PC-3 (cell line): ENCODE results near the gene RPS6KA3. TPM values are rescaled to one million over a fixed set of nuclear protein-coding genes. Genes with fewer than 3 reads are reported as not detected.

Experiments
- ATAC-seq: fragments of 200-7000 bp; cut with Tn5 transposase; 2 replicates; pipeline ENCODE4 v1.9.1; 2020; ENCODE audit warnings: mild to moderate bottlenecking, moderate library complexity
- BruUV-seq: library from RNA; stranded (reverse); fragments of 400-500 nt; replicated peaks from 2 replicates; lab custom pipeline; 2021; lab: Mats Ljungman, UMichigan
- CTCF ChIA-PET: fragments of 300-600 bp; sonication (Branson Sonifier 250); formaldehyde crosslinking; loops from one replicate; lab custom pipeline; 2022; ENCODE audit warnings: antibody characterized with exemption; lab: Charles Lee
- POLR2A ChIA-PET: fragments of 300-600 bp; sonication (Branson Sonifier 250); formaldehyde crosslinking; loops from one replicate; lab custom pipeline; 2022; ENCODE audit warnings: antibody characterized with exemption; ENCODE audit not compliant: unreplicated experiment; lab: Charles Lee
- DNase-seq: peaks from one replicate; pipeline ENCODE4 v3.0.0-alpha.2; 2015
- H2AFZ ChIP-seq: fragments of 300-600 bp; sonication (generic); 2 replicates; pipeline ENCODE4 v1.6.0; 2016; ENCODE audit warnings: antibody characterized with exemption, low read length
- H3F3A ChIP-seq: fragments of 300-600 bp; sonication (generic); one replicate; pipeline ENCODE4 v1.6.0; 2017; ENCODE audit warnings: antibody characterized with exemption, low read length, control low read depth, mild to moderate bottlenecking; ENCODE audit not compliant: unreplicated experiment
- H3K27ac ChIP-seq: fragments of 300-600 bp; sonication (generic); 2 replicates; pipeline ENCODE4 v1.5.1; 2016; ENCODE audit warnings: mild to moderate bottlenecking, low read length
- H3K27me3 ChIP-seq: fragments of 300-600 bp; sonication (generic); 2 replicates; pipeline ENCODE4 v1.6.1; 2016; ENCODE audit warnings: low read length, mixed read lengths
- H3K36me3 ChIP-seq: fragments of 300-600 bp; sonication (generic); 2 replicates; pipeline ENCODE4 v1.6.1; 2016; ENCODE audit warnings: low read depth, mixed run types, low read length, mixed read lengths
- H3K4me1 ChIP-seq: fragments of 300-600 bp; sonication (generic); 2 replicates; pipeline ENCODE4 v1.5.1; 2016; ENCODE audit warnings: low read length; ENCODE audit not compliant: insufficient read depth
- H3K4me2 ChIP-seq: fragments of 300-600 bp; sonication (generic); 2 replicates; pipeline ENCODE4 v1.6.0; 2016; ENCODE audit warnings: low read length
- H3K4me3 ChIP-seq: fragments of 300-600 bp; sonication (generic); 2 replicates; pipeline ENCODE4 v1.5.1; 2016; ENCODE audit warnings: mild to moderate bottlenecking, low read length, mixed read lengths
- H3K79me2 ChIP-seq: fragments of 300-600 bp; sonication (generic); 2 replicates; pipeline ENCODE4 v1.6.1; 2017; ENCODE audit warnings: low read length, mixed read lengths
- H3K9ac ChIP-seq: fragments of 300-600 bp; sonication (generic); 2 replicates; pipeline ENCODE4 v1.6.0; 2016; ENCODE audit warnings: mild to moderate bottlenecking, low read length
- H3K9me2 ChIP-seq: fragments of 300-600 bp; sonication (generic); replicated peaks from 2 replicates; pipeline ENCODE4 v1.6.1; 2016; ENCODE audit warnings: mixed run types, low read length, mixed read lengths
- H3K9me3 ChIP-seq: fragments of 300-600 bp; sonication (generic); 2 replicates; pipeline ENCODE4 v1.6.1; 2016; ENCODE audit warnings: low read length, mixed read lengths
- H4K20me1 ChIP-seq: fragments of 300-600 bp; sonication (generic); 2 replicates; pipeline ENCODE4 v1.6.1; 2016; ENCODE audit warnings: low read length, mixed read lengths
- EZH2 ChIP-seq: fragments of 300-600 bp; sonication (generic); IDR thresholded peaks from one replicate; pipeline ENCODE4 v1.6.1; 2017; ENCODE audit warnings: antibody characterized with exemption, mild to moderate bottlenecking, low read length; ENCODE audit not compliant: unreplicated experiment
- EZH2phosphoT487 ChIP-seq: fragments of 300-600 bp; sonication (generic); IDR thresholded peaks from 2 replicates; pipeline ENCODE4 v1.6.1; 2018; ENCODE audit warnings: mild to moderate bottlenecking, antibody characterized with exemption, low read length, borderline replicate concordance
- intact Hi-C: fragments of 100-400 bp; cut with micrococcal nuclease; formaldehyde crosslinking; loops from 2 replicates; pipeline ENCODE4 v1.9.0; 2023
- total RNA-seq: library from RNA; depleted of rRNA; stranded (reverse); fragments of >200 nt; gene quantifications from 2 replicates; pipeline ENCODE4 v1.2.3, GENCODE V29; 2014
- TF ChIP-seq, protein P1 (sequence below): fragments of 300-600 bp; sonication (generic); conservative IDR thresholded peaks from 2 replicates; pipeline ENCODE4 v1.5.1; 2017; ENCODE audit warnings: antibody characterized with exemption, low read depth, mild to moderate bottlenecking, low read length

The RPS6KA3 gene
- total RNA-seq, 1 experiment from 2014 or later: 22.8 TPM

DNA sequence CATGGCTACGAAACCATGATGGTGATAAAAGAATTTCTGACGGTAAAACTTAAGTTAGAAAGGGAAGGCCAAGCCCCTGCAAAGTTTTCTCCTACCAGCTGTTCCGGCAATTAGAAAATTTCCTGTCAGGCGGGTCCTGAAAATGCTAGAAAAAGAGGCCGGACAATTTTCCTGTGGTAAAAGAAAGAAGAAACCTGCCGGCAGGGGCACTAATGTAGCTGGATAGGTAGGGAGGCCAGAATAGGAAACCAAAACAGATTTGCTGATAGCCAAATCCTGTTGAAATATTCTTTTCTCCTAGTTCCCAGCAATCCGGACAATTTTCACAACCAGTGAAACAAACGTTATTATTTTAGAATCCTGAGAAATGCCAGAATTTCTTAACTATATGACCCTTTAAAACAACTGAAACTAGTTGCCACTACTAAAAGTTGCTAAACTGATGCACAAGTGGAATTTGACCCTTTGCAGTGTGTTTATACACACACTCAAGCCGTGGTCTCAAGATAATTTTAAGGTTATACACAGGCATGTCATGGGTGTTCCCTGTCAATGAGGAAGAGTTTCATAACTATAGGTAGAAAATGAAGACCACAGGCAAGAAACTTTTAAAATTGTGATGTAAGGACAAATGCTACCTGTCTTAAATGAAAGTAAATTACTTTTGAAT lies 47.7 kb downstream of the RPS6KA3 start:
- H3F3A ChIP-seq: no peaks in the 10 kb centered on the region
- no peak overlapping the region for H3K4me3 ChIP-seq
- intact Hi-C loops: no loop called here
- H3K27ac ChIP-seq: no peak overlapping the region
- no peak for ATAC-seq
- POLR2A ChIA-PET: no interaction called here
- no peaks in the 10 kb centered on the region for H3K36me3 ChIP-seq
- H3K4me2 ChIP-seq: no peak overlapping the region
- H3K9me3 ChIP-seq: no peaks in the 10 kb centered on the region
- H4K20me1 ChIP-seq: no peaks in the 10 kb centered on the region
- BruUV-seq: no TSS peak
- H3K9me2 ChIP-seq: no peaks in the 10 kb centered on the region
- DNase-seq: no peak
- CTCF ChIA-PET: no interaction called here
- no peaks in the 10 kb centered on the region for H3K27me3 ChIP-seq
- H3K79me2 ChIP-seq: peaks cover 17% of the 10 kb centered on the region
- peaks cover 32% of the 10 kb centered on the region for H3K4me1 ChIP-seq
- H2AFZ ChIP-seq: no peak overlapping the region
- no peak for TF ChIP-seq EZH2phosphoT487
- TF ChIP-seq EZH2: no peak
- TF ChIP-seq, protein P1, sequence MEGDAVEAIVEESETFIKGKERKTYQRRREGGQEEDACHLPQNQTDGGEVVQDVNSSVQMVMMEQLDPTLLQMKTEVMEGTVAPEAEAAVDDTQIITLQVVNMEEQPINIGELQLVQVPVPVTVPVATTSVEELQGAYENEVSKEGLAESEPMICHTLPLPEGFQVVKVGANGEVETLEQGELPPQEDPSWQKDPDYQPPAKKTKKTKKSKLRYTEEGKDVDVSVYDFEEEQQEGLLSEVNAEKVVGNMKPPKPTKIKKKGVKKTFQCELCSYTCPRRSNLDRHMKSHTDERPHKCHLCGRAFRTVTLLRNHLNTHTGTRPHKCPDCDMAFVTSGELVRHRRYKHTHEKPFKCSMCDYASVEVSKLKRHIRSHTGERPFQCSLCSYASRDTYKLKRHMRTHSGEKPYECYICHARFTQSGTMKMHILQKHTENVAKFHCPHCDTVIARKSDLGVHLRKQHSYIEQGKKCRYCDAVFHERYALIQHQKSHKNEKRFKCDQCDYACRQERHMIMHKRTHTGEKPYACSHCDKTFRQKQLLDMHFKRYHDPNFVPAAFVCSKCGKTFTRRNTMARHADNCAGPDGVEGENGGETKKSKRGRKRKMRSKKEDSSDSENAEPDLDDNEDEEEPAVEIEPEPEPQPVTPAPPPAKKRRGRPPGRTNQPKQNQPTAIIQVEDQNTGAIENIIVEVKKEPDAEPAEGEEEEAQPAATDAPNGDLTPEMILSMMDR: no peak
- H3K9ac ChIP-seq: no peak overlapping the region

DNA sequence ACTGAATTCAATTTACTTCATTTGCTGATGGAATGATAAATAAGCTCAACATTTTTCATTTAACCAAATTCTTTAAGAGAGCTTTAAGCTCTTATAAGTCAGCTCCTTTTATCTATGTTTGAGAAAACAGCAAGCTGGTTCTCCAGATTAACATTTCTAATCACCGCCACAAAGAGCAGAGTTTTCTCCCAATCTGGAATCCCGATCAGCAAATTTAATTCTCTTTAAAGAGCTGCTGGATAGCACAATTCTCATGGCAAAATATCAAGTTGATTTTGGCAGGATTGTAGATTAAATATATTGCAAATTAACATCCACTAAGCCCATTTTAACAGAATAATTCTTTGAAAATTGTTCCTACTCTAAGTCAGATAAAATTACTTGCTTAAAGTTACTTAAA lies 48.8 kb downstream of the RPS6KA3 start:
- POLR2A ChIA-PET: interaction anchor here (0.6 kb wide), 1 partner anchor 254 kb away, joined by 5 read pairs; no protein-coding TSS in a partner anchor
- no peak for ATAC-seq
- Histone ChIP-seq H3K79me2 (peaks cover 17% of the 10 kb centered on the region), H3K4me1 (peaks cover 32% of the 10 kb centered on the region), H3K4me2 (peak overlapping the region; percentile 65; the same call in 1 of the 2 replicates), H3K4me3 (no peak overlapping the region), H3K36me3 (no peaks in the 10 kb centered on the region), H3K9me3 (no peaks in the 10 kb centered on the region), H4K20me1 (no peaks in the 10 kb centered on the region), H3K27me3 (no peaks in the 10 kb centered on the region), H3K27ac (peak overlapping the region; percentile 14), H3F3A (no peaks in the 10 kb centered on the region), H3K9me2 (no peaks in the 10 kb centered on the region), H3K9ac (no peak overlapping the region), H2AFZ (no peak overlapping the region)
- no peak for TF ChIP-seq EZH2phosphoT487
- TF ChIP-seq, protein P1: no peak
- no peak for TF ChIP-seq EZH2
- DNase-seq: no peak
- BruUV-seq: no TSS peak
- CTCF ChIA-PET: no interaction called here
- intact Hi-C loops: no loop called here

DNA sequence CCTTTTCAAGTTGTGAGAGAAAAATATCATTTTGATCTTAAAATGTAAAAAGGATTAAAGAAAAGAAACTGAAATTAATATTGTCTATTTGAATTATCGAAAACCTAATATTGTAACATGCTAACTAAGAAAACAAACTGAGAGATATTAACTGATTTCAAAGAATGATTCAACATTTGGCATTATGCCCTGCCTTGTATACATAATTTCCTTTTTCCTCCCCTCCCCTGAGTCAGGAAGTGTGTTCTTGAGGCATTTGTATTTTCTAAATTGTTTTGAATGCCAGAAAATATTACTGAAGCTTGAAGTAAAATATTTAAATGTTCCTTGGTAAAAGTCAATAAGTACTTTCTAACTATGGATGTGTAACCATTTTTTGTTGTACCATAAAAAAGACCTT lies 49.4 kb downstream of the RPS6KA3 start:
- Histone ChIP-seq H3K79me2 (peaks cover 17% of the 10 kb centered on the region), H3K9me3 (no peaks in the 10 kb centered on the region), H3K36me3 (no peaks in the 10 kb centered on the region), H3K4me2 (peak overlapping the region; percentile 65), H3K9ac (no peak overlapping the region), H3K27ac (peak overlapping the region; percentile 14; the same call in 1 of the 2 replicates), H3F3A (no peaks in the 10 kb centered on the region), H2AFZ (no peak overlapping the region), H4K20me1 (no peaks in the 10 kb centered on the region), H3K4me3 (peak overlapping the region; percentile 42), H3K27me3 (no peaks in the 10 kb centered on the region), H3K4me1 (peaks cover 27% of the 10 kb centered on the region), H3K9me2 (no peaks in the 10 kb centered on the region)
- ATAC-seq (peak; percentile 53), DNase-seq (peak; percentile 84)
- TF ChIP-seq, protein P1: no peak
- no peak for TF ChIP-seq EZH2
- TF ChIP-seq EZH2phosphoT487: no peak
- ChIA-PET POLR2A (no interaction called here), CTCF (no interaction called here)
- intact Hi-C loops: no loop called here
- no TSS peak for BruUV-seq
